CD4-positive, alpha-beta T cell (primary cell): ENCODE results near the gene FARSA. TPM values are rescaled to one million over a fixed set of nuclear protein-coding genes. Genes with fewer than 3 reads are reported as not detected.

Experiments
- ATAC-seq: fragments of 200-7000 bp; cut with Tn5 transposase; one replicate; pipeline ENCODE4 v1.10.0; 2022; ENCODE audit warnings: mild to moderate bottlenecking; ENCODE audit not compliant: poor library complexity
- CTCF ChIA-PET: fragments of 350-600 bp; sonication (Branson Sonifier 250); formaldehyde crosslinking; loops from one replicate; lab custom pipeline; 2021; ENCODE audit warnings: antibody characterized with exemption, inconsistent platforms; lab: Charles Lee
- POLR2A ChIA-PET: fragments of 350-600 bp; sonication (Branson Sonifier 250); formaldehyde crosslinking; loops from one replicate; lab custom pipeline; 2021; ENCODE audit warnings: antibody characterized with exemption, inconsistent platforms; lab: Charles Lee
- DNase-seq, 14 experiments: peaks; one replicate each; pipeline ENCODE4 v3.0.0-alpha.2; 2013 to 2020; ENCODE audit warnings: mixed read lengths in 2 of 14
- H3K27ac ChIP-seq, 2 donors: one replicate each; pipeline versions ENCODE4 v1.5.1 to v1.7.0; 2013; ENCODE audit warnings: low read length in 2 of 2, low read depth in 1 of 2, mild to moderate bottlenecking in 1 of 2
- H3K27me3 ChIP-seq, 2 experiments: 1 replicate in 1 of 2; 2 replicates in 1 of 2; pipeline versions ENCODE4 v1.6.1 to v1.7.0; 2013; ENCODE audit warnings: low read length in 2 of 2, control low read depth in 1 of 2, mild to moderate bottlenecking in 1 of 2, moderate library complexity in 1 of 2; ENCODE audit not compliant: insufficient read depth in 2 of 2, control insufficient read depth in 1 of 2
- H3K36me3 ChIP-seq: one replicate; pipeline ENCODE4 v1.6.1; 2013; ENCODE audit warnings: low read length, control low read depth; ENCODE audit not compliant: insufficient read depth
- H3K4me1 ChIP-seq: one replicate; pipeline ENCODE4 v1.6.1; 2013; ENCODE audit warnings: low read length, control low read depth; ENCODE audit not compliant: insufficient read depth
- H3K4me3 ChIP-seq: one replicate; pipeline ENCODE4 v1.5.1; 2013; ENCODE audit warnings: mild to moderate bottlenecking, low read length, moderate library complexity
- H3K9me3 ChIP-seq, 2 experiments: 1 replicate in 1 of 2; 2 replicates in 1 of 2; pipeline versions ENCODE4 v1.6.1 to v1.7.0; 2013; ENCODE audit warnings: low read length in 2 of 2, mild to moderate bottlenecking in 2 of 2, control low read depth in 1 of 2, moderate library complexity in 1 of 2; ENCODE audit not compliant: control insufficient read depth in 1 of 2, insufficient read depth in 1 of 2
- H3K27ac Mint-ChIP-seq: one replicate; pipeline ENCODE4 v1.8.0; 2020; ENCODE audit warnings: mixed read lengths
- H3K27me3 Mint-ChIP-seq: one replicate; pipeline ENCODE4 v1.8.0; 2021; ENCODE audit warnings: mixed read lengths
- H3K36me3 Mint-ChIP-seq: one replicate; pipeline ENCODE4 v1.8.0; 2021; ENCODE audit warnings: low read depth, mixed read lengths
- H3K4me1 Mint-ChIP-seq: one replicate; pipeline ENCODE4 v1.8.0; 2021; ENCODE audit warnings: low read depth, mixed read lengths
- H3K4me3 Mint-ChIP-seq: one replicate; pipeline ENCODE4 v1.8.0; 2020; ENCODE audit warnings: mild to moderate bottlenecking, mixed read lengths
- H3K9me3 Mint-ChIP-seq: one replicate; pipeline ENCODE4 v1.8.0; 2020; ENCODE audit warnings: mixed read lengths
- intact Hi-C, 2 experiments: fragments of 100-400 bp; cut with DNase I in 1 of 2; cut with micrococcal nuclease in 1 of 2; formaldehyde crosslinking; loops; one replicate each; pipeline versions ENCODE4 v1.15.1 to v1.9.0; 2023 to 2025; cut with DNase I, micrococcal nuclease
- total RNA-seq, 174 experiments: library from RNA in 2 of 174; stranded (reverse) in 2 of 174; gene quantifications; one replicate each; pipeline ENCODE4 v1.2.3 and lab custom pipeline; 2021 to 2026
- TF ChIP-seq, protein P1 (sequence below): fragments of 200-600 bp; IDR thresholded peaks from one replicate; pipeline ENCODE4 v1.8.0; 2022; ENCODE audit warnings: antibody characterized with exemption, mild to moderate bottlenecking

Gene FARSA
- total RNA-seq, 2 experiments from 2014 or later: 17.2 TPM

DNA sequence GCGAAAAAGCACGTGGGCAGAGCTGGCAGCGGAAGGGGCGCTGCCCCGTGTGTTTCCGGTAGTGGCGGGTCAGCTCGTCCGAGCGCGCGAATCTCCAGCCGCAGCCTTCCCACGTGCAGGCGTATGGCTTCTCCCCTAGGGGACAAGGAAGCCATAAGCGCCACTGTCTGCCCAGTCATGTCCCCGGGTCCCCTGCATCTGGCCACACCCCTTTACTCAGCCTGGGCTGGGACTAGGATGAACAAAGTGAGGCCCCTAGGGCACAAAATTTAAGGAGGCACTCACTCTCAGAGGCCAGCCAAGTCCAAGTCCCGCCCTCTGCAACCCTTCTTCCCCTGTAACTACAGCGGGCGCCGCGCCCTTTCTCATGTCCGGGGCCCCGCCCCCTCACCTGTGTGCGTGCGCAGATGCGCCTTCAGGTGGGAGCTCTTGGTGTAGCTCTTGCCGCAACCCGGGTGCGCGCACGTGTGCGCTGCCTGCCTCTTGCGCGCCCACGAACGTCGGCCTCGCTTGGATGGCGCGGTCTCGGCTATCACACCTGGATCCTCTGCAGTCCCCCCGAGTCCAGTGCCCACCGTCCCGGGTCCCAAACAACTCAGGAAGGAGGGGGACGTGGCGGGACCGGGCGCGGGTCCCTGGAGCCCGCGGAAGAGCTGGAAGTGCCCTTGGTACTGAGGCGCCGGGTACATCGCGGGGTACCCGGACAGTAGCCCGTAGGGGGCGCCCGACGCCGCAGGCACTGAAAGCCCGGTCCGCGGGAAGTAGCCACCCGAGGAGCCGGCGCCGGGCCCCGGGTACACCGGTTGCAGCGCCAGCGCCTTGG is 48.4 kb downstream of the FARSA start:
- ChIA-PET CTCF (interaction anchor here (0.6 to 1.7 kb wide), 11 partner anchors 13 to 1695 kb away, joined by 3 to 17 read pairs (median 4); partner anchors contain the start of genes CALR, FARSA and SYCE2), POLR2A (interaction anchor here (0.6 to 2.4 kb wide), 13 partner anchors 12 to 267 kb away, joined by 3 to 17 read pairs (median 4); partner anchors contain the start of genes FARSA, GADD45GIP1, JUNB and SYCE2)
- peaks cover 10 to 26% of the 10 kb centered on the region in 2 experiments for H3K9me3 ChIP-seq
- intact Hi-C loops: loop anchor here (1.0 kb wide), 1 partner anchor 80 kb away; no protein-coding TSS in a partner anchor
- no peaks in the 10 kb centered on the region for H3K9me3 Mint-ChIP-seq
- H3K36me3 ChIP-seq: no peaks in the 10 kb centered on the region
- no peaks in the 10 kb centered on the region for H3K36me3 Mint-ChIP-seq
- H3K4me3 Mint-ChIP-seq: peak overlapping the region; percentile 87
- peaks cover 47% of the 10 kb centered on the region for H3K4me1 ChIP-seq
- peak overlapping the region; percentile 81 for H3K27ac Mint-ChIP-seq
- TF ChIP-seq, protein P1, sequence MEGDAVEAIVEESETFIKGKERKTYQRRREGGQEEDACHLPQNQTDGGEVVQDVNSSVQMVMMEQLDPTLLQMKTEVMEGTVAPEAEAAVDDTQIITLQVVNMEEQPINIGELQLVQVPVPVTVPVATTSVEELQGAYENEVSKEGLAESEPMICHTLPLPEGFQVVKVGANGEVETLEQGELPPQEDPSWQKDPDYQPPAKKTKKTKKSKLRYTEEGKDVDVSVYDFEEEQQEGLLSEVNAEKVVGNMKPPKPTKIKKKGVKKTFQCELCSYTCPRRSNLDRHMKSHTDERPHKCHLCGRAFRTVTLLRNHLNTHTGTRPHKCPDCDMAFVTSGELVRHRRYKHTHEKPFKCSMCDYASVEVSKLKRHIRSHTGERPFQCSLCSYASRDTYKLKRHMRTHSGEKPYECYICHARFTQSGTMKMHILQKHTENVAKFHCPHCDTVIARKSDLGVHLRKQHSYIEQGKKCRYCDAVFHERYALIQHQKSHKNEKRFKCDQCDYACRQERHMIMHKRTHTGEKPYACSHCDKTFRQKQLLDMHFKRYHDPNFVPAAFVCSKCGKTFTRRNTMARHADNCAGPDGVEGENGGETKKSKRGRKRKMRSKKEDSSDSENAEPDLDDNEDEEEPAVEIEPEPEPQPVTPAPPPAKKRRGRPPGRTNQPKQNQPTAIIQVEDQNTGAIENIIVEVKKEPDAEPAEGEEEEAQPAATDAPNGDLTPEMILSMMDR: peak; percentile 85
- H3K27me3 Mint-ChIP-seq: no peaks in the 10 kb centered on the region
- peaks cover 29% of the 10 kb centered on the region for H3K4me1 Mint-ChIP-seq
- DNase-seq (peak; percentile 79 to 95 (median 86)), ATAC-seq (peak; percentile 76)
- H3K27me3 ChIP-seq: no peaks in the 10 kb centered on the region
- peak overlapping the region in 1 of 2 donors; percentile 2 for H3K27ac ChIP-seq
- H3K4me3 ChIP-seq: peak overlapping the region; percentile 65

DNA sequence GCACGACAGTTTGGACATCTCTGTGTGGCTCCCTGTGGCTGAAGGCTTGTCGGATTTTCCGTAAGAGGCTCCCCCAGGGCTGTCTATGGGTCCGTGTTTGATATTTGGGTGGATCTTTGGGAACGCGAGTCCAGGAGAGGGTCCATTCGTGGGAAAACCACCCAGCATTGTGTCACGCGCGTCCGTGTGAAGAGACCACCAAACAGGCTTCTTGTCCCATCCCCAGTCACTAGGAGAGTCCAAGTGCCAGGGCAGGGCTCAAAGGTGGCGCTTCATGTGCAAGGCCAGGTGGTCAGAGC is 48.9 kb downstream of the FARSA start:
- no peaks in the 10 kb centered on the region for H3K27me3 ChIP-seq
- ATAC-seq (no peak), DNase-seq (no peak)
- H3K9me3 Mint-ChIP-seq: no peaks in the 10 kb centered on the region
- TF ChIP-seq, protein P1: no peak
- peak overlapping the region; percentile 65 for H3K4me3 ChIP-seq
- POLR2A ChIA-PET: interaction anchor here (0.6 to 2.4 kb wide), 13 partner anchors 11 to 268 kb away, joined by 3 to 17 read pairs (median 4); partner anchors contain the start of genes FARSA, GADD45GIP1, JUNB and SYCE2
- H3K36me3 Mint-ChIP-seq: no peaks in the 10 kb centered on the region
- no peaks in the 10 kb centered on the region for H3K36me3 ChIP-seq
- peak overlapping the region; percentile 87 for H3K4me3 Mint-ChIP-seq
- H3K4me1 ChIP-seq: peaks cover 50% of the 10 kb centered on the region
- H3K27ac Mint-ChIP-seq: peak overlapping the region; percentile 81
- H3K27me3 Mint-ChIP-seq: no peaks in the 10 kb centered on the region
- CTCF ChIA-PET: interaction anchor here (0.6 to 1.7 kb wide), 8 partner anchors 13 to 1695 kb away, joined by 3 to 17 read pairs (median 5); partner anchors contain the start of genes CALR and FARSA
- intact Hi-C loops: no loop called here
- peaks cover 10 to 26% of the 10 kb centered on the region in 2 experiments for H3K9me3 ChIP-seq
- no peak overlapping the region for H3K27ac ChIP-seq
- H3K4me1 Mint-ChIP-seq: peaks cover 31% of the 10 kb centered on the region

DNA sequence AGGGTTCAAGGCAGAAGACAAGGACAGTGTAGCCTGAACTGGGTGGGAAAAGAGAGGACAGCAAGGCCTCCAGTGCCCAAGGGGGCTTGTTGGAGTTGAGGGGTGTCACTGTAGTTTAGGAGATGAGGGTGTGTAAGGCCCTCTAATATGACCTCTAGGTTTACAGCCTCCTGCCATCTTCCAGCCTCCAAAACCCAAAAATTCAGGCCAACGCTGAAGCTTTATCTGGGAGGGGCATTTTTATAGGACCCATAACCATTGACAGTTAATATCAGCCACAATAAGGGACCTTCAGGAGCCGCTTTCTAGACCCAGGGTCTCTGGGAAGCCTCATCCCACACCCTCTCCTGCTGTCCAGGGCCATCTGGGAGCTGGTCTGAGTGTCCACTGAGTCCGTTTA is 49.3 kb downstream of the FARSA start:
- Histone ChIP-seq H3K9me3 (peaks cover 10 to 26% of the 10 kb centered on the region in 2 experiments), H3K36me3 (no peaks in the 10 kb centered on the region), H3K27ac (no peak overlapping the region), H3K27me3 (no peaks in the 10 kb centered on the region), H3K4me1 (peaks cover 52% of the 10 kb centered on the region), H3K4me3 (no peak overlapping the region)
- no peaks in the 10 kb centered on the region for H3K27me3 Mint-ChIP-seq
- intact Hi-C loops: no loop called here
- ATAC-seq (no peak), DNase-seq (no peak)
- peak overlapping the region; percentile 87 for H3K4me3 Mint-ChIP-seq
- no peaks in the 10 kb centered on the region for H3K36me3 Mint-ChIP-seq
- H3K27ac Mint-ChIP-seq: peak overlapping the region; percentile 49
- TF ChIP-seq, protein P1: no peak
- ChIA-PET CTCF (interaction anchor here (2.8 kb wide), 1 partner anchor 81 kb away, joined by 14 read pairs; no protein-coding TSS in a partner anchor), POLR2A (interaction anchor here (1.4 to 2.4 kb wide), 4 partner anchors 11 to 88 kb away, joined by 3 to 17 read pairs (median 8); partner anchors contain the start of gene FARSA)
- H3K4me1 Mint-ChIP-seq: peaks cover 30% of the 10 kb centered on the region
- H3K9me3 Mint-ChIP-seq: no peaks in the 10 kb centered on the region
